GM12801 (cell line): Measurements from ENCODE around the gene CEP112.

Experiments used
- CTCF ChIP-seq: IDR thresholded peaks from one replicate; pipeline ENCODE4 v1.5.1; 2011; ENCODE audit warnings: control low read depth; ENCODE audit not compliant: insufficient read length; ENCODE audit errors: extremely low read depth

CEP112 gene

DNA sequence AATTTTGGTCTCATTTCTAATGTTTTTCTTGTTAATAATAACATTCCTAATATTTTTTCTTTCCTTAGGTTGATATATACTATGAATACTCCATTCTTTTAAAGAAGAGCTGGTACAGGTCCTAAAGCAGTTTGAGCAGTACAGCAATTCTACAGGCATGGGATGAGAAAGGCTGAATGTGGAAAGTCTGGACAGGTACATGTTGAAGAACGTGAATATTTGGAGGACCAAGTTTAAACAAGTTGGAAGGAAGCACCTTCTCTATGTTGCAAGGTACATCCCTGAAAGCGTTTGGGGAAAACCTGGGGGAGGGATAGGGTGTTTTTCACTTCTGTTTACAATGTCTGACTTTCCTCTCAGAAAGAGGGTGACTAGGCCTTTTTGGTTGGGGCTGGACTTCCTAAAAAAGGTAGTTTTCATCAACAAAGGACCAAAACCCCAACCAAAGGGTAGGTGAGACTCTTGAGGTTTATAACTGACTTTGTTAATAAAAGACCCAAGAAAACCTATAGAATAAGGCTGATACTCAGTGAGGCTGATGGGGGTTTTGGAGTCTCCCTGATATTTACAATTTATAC lies 534.6 kb downstream of the CEP112 start:
- no peak for TF ChIP-seq CTCF

DNA sequence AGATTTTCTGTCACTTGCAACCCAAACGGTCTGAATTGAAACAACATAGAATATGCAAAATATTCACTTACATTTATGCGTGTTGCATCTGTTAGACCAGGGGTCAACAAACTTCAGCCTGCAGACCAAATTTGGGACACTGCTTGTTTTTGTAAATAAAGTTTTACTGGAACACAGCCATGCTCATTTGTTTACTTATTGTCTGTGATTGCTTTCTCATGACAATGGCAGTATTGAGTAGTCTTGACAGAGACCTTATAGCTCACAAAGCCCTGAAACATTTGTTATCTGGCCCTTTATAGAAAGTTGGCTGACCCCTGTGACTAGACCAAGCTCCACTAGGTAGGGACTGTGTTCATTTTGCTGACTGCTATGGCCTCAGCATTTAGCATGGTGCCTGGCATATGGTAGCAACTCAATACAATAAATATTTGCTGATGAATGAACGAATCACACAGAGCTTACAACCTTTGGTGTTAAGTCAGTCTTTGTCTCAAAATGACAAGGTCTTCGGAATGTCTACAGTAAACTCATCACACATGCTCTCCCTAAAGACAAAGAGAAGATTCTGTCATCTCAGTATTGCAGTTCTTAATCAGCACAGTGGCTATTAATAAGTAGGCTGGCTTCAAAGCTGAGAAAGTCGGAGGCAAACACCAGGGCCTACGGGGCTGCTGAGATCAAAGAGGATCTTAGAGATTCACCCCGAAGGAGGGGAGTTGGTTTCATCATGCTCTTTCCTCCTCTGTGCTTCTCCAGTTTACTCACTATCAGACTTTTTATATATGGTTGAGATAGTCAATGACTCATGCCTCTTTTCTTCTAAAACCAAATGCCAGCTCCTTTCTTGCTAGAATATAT lies 535.3 kb downstream of the CEP112 start:
- TF ChIP-seq CTCF, result no peak

DNA sequence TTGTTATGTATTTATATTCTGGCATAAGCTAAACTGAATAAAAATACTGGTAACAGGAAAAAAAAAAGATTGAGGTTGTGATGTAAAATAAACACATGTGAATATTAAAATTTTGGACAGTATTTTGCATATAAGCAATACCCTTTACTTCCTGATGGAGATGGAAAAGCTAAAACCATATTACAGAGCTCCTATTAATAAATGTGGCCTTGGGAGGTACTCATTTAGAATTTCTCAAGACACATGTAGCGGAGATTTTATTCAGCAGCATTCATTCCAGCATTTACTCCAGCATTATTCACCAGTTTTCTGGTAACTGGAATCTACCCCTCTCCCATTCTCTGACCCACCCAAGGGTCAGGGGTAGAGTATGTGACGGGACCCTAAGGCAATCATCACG lies 536.2 kb downstream of the CEP112 start:
- no peak for TF ChIP-seq CTCF

DNA sequence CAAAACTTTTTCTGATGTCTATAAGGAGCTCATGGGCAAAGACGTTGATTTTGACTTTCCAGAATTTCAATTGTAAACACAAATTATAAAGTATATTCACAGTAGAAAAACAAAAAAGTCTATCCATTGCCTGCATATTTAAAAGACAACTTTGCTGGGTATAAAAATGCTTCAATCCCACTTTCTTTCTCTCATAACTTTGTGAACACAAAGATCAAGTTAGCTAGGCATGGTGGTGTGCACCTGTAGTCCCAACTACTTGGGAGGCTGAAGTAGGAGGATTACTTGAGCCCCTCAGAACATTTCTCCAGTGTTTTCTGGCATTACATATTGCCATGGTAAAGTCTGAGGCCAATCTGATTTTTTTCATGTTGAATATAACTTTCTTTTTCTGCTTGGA lies 547.4 kb downstream of the CEP112 start:
- TF ChIP-seq CTCF, result no peak

GRCh38 chr17:65638221-65638975 lies 553.5 kb downstream of the CEP112 start:
- TF ChIP-seq CTCF, result no peak

GRCh38 chr17:65637786-65638185 lies 554.1 kb downstream of the CEP112 start:
- no peak for TF ChIP-seq CTCF

DNA sequence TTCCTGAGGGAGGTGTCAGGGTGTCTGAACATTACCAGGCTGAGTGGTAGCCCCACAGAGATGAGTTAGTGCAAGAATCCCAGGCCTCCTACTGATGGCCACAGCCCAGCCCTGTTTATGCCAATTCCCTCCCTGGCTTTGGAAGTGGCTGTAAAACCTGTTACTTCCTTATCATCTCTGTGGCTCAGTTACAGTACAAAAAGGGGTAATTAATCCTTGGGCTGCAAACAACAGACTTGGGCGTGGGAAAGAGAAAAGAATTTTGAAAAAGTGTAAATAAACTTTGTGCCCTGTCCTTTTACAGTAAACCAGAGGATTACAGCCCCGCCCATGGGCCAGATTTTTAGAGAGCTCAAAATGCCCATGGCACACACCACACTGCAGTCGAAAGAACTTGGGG lies 557.4 kb downstream of the CEP112 start:
- no peak for TF ChIP-seq CTCF
